Mesenchymal stem cell (in vitro differentiated cells and primary cell): ENCODE measurements around the gene DKK3.

Experiments used
- DNase-seq: peaks from one replicate; pipeline ENCODE4 v3.0.0-alpha.2; 2013
- H2AFZ ChIP-seq: one replicate; pipeline ENCODE4 v1.6.1; 2013; ENCODE audit warnings: low read depth, mild to moderate bottlenecking, control low read depth, inconsistent platforms, low read length, moderate library complexity
- H2AK5ac ChIP-seq: 2 replicates; pipeline ENCODE4 v1.6.1; 2013; ENCODE audit warnings: low read length, moderate library complexity, mild to moderate bottlenecking, inconsistent platforms; ENCODE audit not compliant: severe bottlenecking
- H2BK120ac ChIP-seq: one replicate; pipeline ENCODE4 v1.6.1; 2013; ENCODE audit warnings: low read depth, mild to moderate bottlenecking, inconsistent platforms, low read length, moderate library complexity
- H2BK12ac ChIP-seq, 2 experiments: one replicate each; pipeline ENCODE4 v1.6.1; 2013; ENCODE audit warnings: inconsistent platforms in 2 of 2, low read length in 2 of 2, mild to moderate bottlenecking in 2 of 2, moderate library complexity in 2 of 2, control low read depth in 1 of 2
- H2BK15ac ChIP-seq: one replicate; pipeline ENCODE4 v1.6.1; 2013; ENCODE audit warnings: mild to moderate bottlenecking, low read depth, inconsistent platforms; ENCODE audit not compliant: poor library complexity, severe bottlenecking
- H2BK5ac ChIP-seq: 2 replicates; pipeline ENCODE4 v1.6.1; 2013; ENCODE audit warnings: low read depth, mild to moderate bottlenecking, low read length, control low read depth, inconsistent platforms; ENCODE audit not compliant: poor library complexity, severe bottlenecking
- H3K14ac ChIP-seq, 2 experiments: one replicate each; pipeline ENCODE4 v1.6.1; 2013; ENCODE audit warnings: inconsistent platforms in 2 of 2, low read length in 2 of 2, control low read depth in 1 of 2, mild to moderate bottlenecking in 1 of 2, moderate library complexity in 1 of 2
- H3K18ac ChIP-seq, 2 experiments: one replicate each; pipeline ENCODE4 v1.6.1; 2013; ENCODE audit warnings: inconsistent platforms in 2 of 2, low read length in 2 of 2, control low read depth in 1 of 2, low read depth in 1 of 2, mild to moderate bottlenecking in 1 of 2
- H3K23ac ChIP-seq, 2 experiments: one replicate each; pipeline ENCODE4 v1.6.1; 2013; ENCODE audit warnings: inconsistent platforms in 2 of 2, low read length in 2 of 2, mild to moderate bottlenecking in 2 of 2, moderate library complexity in 2 of 2, control low read depth in 1 of 2
- H3K27ac ChIP-seq: 2 replicates; pipeline ENCODE4 v1.5.1; 2013; ENCODE audit warnings: mild to moderate bottlenecking, moderate library complexity, low read length, control low read depth, inconsistent platforms; ENCODE audit not compliant: poor library complexity, severe bottlenecking
- H3K27me3 ChIP-seq, 2 experiments: 2 replicates each; pipeline versions ENCODE4 v1.6.1 to v1.7.0; 2013; ENCODE audit warnings: low read length in 2 of 2, mild to moderate bottlenecking in 2 of 2, moderate library complexity in 2 of 2, control low read depth in 1 of 2, inconsistent platforms in 1 of 2; ENCODE audit not compliant: control insufficient read depth in 1 of 2, insufficient read depth in 1 of 2
- H3K36me3 ChIP-seq, 2 experiments: 2 replicates each; pipeline versions ENCODE4 v1.6.1 to v1.7.0; 2013; ENCODE audit warnings: low read length in 2 of 2, control low read depth in 1 of 2, inconsistent platforms in 1 of 2, low read depth in 1 of 2, mild to moderate bottlenecking in 1 of 2; ENCODE audit not compliant: insufficient read depth in 2 of 2, control insufficient read depth in 1 of 2
- H3K4ac ChIP-seq, 2 experiments: one replicate each; pipeline ENCODE4 v1.6.1; 2013; ENCODE audit warnings: inconsistent platforms in 2 of 2, low read length in 2 of 2, mild to moderate bottlenecking in 2 of 2, moderate library complexity in 2 of 2, control low read depth in 1 of 2, low read depth in 1 of 2
- H3K4me1 ChIP-seq: 2 replicates; pipeline ENCODE4 v1.6.1; 2013; ENCODE audit warnings: low read depth, low read length, control low read depth; ENCODE audit not compliant: control insufficient read depth, insufficient read depth
- H3K4me2 ChIP-seq: 2 replicates; pipeline ENCODE4 v1.6.1; 2013; ENCODE audit warnings: low read length, mild to moderate bottlenecking, inconsistent platforms; ENCODE audit not compliant: poor library complexity, severe bottlenecking
- H3K4me3 ChIP-seq, 2 experiments: 2 replicates each; pipeline versions ENCODE4 v1.5.1 to v1.7.0; 2013; ENCODE audit warnings: low read length in 2 of 2, mild to moderate bottlenecking in 2 of 2, control low read depth in 1 of 2, low read depth in 1 of 2; ENCODE audit not compliant: insufficient read depth in 1 of 2
- H3K79me1 ChIP-seq: replicated peaks from 2 replicates; pipeline ENCODE4 v1.6.1; 2013; ENCODE audit warnings: mild to moderate bottlenecking, control low read depth, low read length, inconsistent platforms; ENCODE audit not compliant: poor library complexity, severe bottlenecking
- H3K9ac ChIP-seq: 2 replicates; pipeline ENCODE4 v1.7.0; 2013; ENCODE audit warnings: mild to moderate bottlenecking, low read length, moderate library complexity
- H3K9me3 ChIP-seq: 2 replicates; pipeline ENCODE4 v1.7.0; 2013; ENCODE audit warnings: mild to moderate bottlenecking, low read length; ENCODE audit not compliant: control insufficient read depth
- H4K8ac ChIP-seq: one replicate; pipeline ENCODE4 v1.6.1; 2013; ENCODE audit warnings: inconsistent platforms, mild to moderate bottlenecking, low read length, moderate library complexity
- H4K91ac ChIP-seq: one replicate; pipeline ENCODE4 v1.6.1; 2013; ENCODE audit warnings: mild to moderate bottlenecking, low read length, inconsistent platforms
- WGBS: methylation state at CpG from one replicate; pipeline ENCODE4 v1.1.7; 2013; ENCODE audit warnings: mixed read lengths; 5-methylcytosine and 5-hydroxymethylcytosine counted together

Gene DKK3

DNA sequence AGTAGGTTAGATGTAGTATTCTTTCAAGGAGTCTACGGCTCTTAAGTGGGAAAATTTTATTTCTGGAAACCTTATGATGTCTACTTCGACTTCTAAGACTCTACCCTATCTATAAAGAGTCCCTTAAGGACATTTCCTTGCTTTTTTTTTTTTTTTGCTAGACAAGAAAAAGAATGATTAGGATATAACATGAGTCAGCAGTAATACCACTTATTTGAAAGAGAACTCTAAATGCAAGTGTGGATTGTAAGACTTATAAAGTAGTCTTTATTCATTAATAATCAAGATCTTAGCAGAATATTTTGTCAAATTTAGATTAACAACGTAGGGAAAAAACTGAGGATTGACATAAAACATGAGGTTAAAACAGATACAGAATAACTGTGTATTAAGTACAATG lies 71.0 kb downstream of the DKK3 start:
- Histone ChIP-seq H3K9me3 (no peaks in the 10 kb centered on the region), H3K18ac (no peak overlapping the region), H3K79me1 (peaks cover 5% of the 10 kb centered on the region), H4K8ac (no peak overlapping the region), H2BK120ac (no peak overlapping the region), H3K4me1 (no peaks in the 10 kb centered on the region), H3K36me3 (peaks cover 0 to 85% of the 10 kb centered on the region in 2 experiments), H3K4me3 (no peak overlapping the region), H3K14ac (no peak overlapping the region), H3K27ac (no peak overlapping the region), H2BK15ac (no peak overlapping the region), H3K9ac (peak overlapping the region; percentile 30), H3K4me2 (no peak overlapping the region), H4K91ac (no peak overlapping the region), H3K4ac (no peak overlapping the region), H2AK5ac (no peak overlapping the region), H2AFZ (no peak overlapping the region), H3K27me3 (no peaks in the 10 kb centered on the region), H2BK12ac (no peak overlapping the region), H3K23ac (no peak overlapping the region), H2BK5ac (no peak overlapping the region)
- WGBS: no CpG with 5 or more reads among the region's 3 CpGs
- DNase-seq: no peak

DNA sequence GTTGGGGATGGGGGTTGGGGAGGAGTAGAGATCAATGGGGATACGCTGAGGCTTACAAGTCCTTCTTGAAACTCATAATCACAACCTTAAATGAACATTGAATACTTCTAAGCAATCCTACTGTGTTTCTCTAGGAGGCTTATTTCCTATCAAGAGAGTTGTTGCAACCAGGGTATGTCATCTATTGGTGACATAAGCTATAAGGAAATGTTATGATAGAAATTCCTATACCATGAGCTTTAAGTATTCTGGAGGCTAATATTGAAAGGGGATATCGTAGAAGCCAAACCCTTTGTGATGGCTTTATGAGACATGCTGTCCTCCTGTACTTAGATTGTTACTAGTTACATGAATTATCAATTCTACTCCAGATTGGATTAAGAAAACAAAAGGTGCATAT lies 72.9 kb downstream of the DKK3 start:
- H2BK5ac ChIP-seq: no peak overlapping the region
- H3K18ac ChIP-seq: no peak overlapping the region
- no peak overlapping the region for H2AK5ac ChIP-seq
- no peak overlapping the region for H2AFZ ChIP-seq
- H3K9ac ChIP-seq: no peak overlapping the region
- no peak overlapping the region for H4K8ac ChIP-seq
- H3K36me3 ChIP-seq: peaks cover 4 to 79% of the 10 kb centered on the region in 2 experiments
- no peak overlapping the region for H2BK12ac ChIP-seq
- no peak overlapping the region for H3K4me3 ChIP-seq
- no peak overlapping the region for H2BK15ac ChIP-seq
- H3K27me3 ChIP-seq: no peaks in the 10 kb centered on the region
- H3K4me2 ChIP-seq: no peak overlapping the region
- no peak overlapping the region for H3K27ac ChIP-seq
- H3K4me1 ChIP-seq: no peaks in the 10 kb centered on the region
- no CpG with 5 or more reads among the region's 2 CpGs for WGBS
- H3K4ac ChIP-seq: no peak overlapping the region
- no peak overlapping the region for H2BK120ac ChIP-seq
- peaks cover 7% of the 10 kb centered on the region for H3K79me1 ChIP-seq
- H3K14ac ChIP-seq: no peak overlapping the region
- H3K9me3 ChIP-seq: no peaks in the 10 kb centered on the region
- H3K23ac ChIP-seq: no peak overlapping the region
- DNase-seq: no peak
- H4K91ac ChIP-seq: no peak overlapping the region

DNA sequence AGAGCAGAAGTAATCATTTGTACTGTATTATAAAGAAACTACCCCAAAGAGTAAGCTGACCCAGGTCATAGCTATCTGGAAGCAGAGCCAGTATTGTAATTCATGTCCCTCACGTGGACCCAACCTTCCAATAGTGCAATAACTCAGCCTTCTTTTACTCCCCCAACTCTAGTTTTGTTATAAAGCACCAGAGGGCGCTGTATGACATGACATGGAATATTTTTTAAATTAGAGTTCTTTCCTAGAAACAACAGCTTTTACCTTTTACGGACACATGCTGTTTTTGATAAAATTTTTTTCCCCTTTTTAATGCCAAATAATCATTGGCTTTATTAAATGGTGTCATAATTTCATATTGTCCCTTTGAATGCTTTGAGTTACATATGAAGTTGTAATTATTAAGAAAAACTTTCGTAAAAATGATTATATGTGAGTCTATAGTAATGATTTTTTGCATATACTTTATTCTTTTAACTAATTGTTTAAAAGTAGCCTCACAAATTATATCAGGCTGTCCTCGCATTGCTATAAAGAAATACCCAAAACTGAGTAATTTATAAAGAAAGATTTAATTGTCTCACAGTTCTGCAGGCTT lies 76.9 kb downstream of the DKK3 start:
- Histone ChIP-seq H2AFZ (no peak overlapping the region), H3K14ac (no peak overlapping the region), H2BK120ac (no peak overlapping the region), H3K9ac (peak overlapping the region; percentile 33), H3K36me3 (peaks cover 4 to 73% of the 10 kb centered on the region in 2 experiments), H2BK15ac (no peak overlapping the region), H3K4ac (no peak overlapping the region), H3K79me1 (peaks cover 5% of the 10 kb centered on the region), H3K27me3 (no peaks in the 10 kb centered on the region), H2AK5ac (no peak overlapping the region), H4K8ac (no peak overlapping the region), H3K4me2 (no peak overlapping the region), H3K4me3 (no peak overlapping the region), H3K23ac (no peak overlapping the region), H3K27ac (no peak overlapping the region), H3K18ac (no peak overlapping the region), H3K4me1 (no peaks in the 10 kb centered on the region), H4K91ac (no peak overlapping the region), H3K9me3 (no peaks in the 10 kb centered on the region), H2BK5ac (no peak overlapping the region), H2BK12ac (no peak overlapping the region)
- peak; percentile 65 for DNase-seq
- 40% methylated on average over 1 of the region's 5 CpGs for WGBS

DNA sequence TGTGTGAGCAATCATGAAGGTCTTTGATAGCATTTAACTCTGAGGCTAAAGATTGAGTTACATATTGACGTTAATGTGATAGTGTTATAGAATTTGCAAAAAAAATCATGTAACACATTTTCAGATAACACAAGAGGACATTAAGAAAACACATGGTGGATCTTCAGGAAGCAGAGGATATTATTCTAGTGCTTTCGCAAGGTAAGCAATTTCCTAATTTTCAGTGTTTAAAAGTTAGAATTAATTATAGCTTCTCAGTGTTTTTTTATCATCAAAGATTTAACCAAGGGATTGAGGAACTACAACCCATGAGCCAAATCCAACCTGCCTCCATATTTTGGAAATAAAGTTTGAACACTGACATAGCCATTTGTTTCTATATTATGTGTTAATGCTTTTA lies 78.5 kb downstream of the DKK3 start:
- no peak overlapping the region for H2BK12ac ChIP-seq
- peaks cover 4 to 67% of the 10 kb centered on the region in 2 experiments for H3K36me3 ChIP-seq
- no peak overlapping the region for H3K4ac ChIP-seq
- no peak overlapping the region for H2BK15ac ChIP-seq
- H3K14ac ChIP-seq: no peak overlapping the region
- H3K79me1 ChIP-seq: peaks cover 5% of the 10 kb centered on the region
- no peak overlapping the region for H3K9ac ChIP-seq
- no peaks in the 10 kb centered on the region for H3K9me3 ChIP-seq
- no peak overlapping the region for H2BK120ac ChIP-seq
- no peak overlapping the region for H2AK5ac ChIP-seq
- no peak overlapping the region for H4K91ac ChIP-seq
- no peak overlapping the region for H3K27ac ChIP-seq
- H3K4me1 ChIP-seq: no peaks in the 10 kb centered on the region
- no peak overlapping the region for H2AFZ ChIP-seq
- WGBS: no CpG with 5 or more reads among the region's 2 CpGs
- H3K23ac ChIP-seq: no peak overlapping the region
- no peak overlapping the region for H2BK5ac ChIP-seq
- no peak overlapping the region for H3K4me2 ChIP-seq
- no peaks in the 10 kb centered on the region for H3K27me3 ChIP-seq
- H4K8ac ChIP-seq: no peak overlapping the region
- no peak overlapping the region for H3K4me3 ChIP-seq
- H3K18ac ChIP-seq: no peak overlapping the region
- no peak for DNase-seq
